GM12878 (cell line): ENCODE results near the gene UBE3B. TPM values are rescaled to one million over a fixed set of nuclear protein-coding genes. Genes with fewer than 3 reads are reported as not detected.

Experiments used
- BACH1 ChIP-seq: fragments of 450-650 bp; IDR thresholded peaks from 2 replicates; pipeline ENCODE4 v1.6.1; 2017; ENCODE audit warnings: mild to moderate bottlenecking, borderline replicate concordance
- CHD2 ChIP-seq: IDR thresholded peaks from 2 replicates; pipeline ENCODE4 v1.6.1; 2011; ENCODE audit warnings: low read depth, low read length, improper control_type of control experiment, borderline replicate concordance
- DPF2 ChIP-seq: fragments of 450-650 bp; IDR thresholded peaks from 2 replicates; pipeline ENCODE4 v1.6.1; 2017; ENCODE audit warnings: mild to moderate bottlenecking
- JUND ChIP-seq: IDR thresholded peaks from 2 replicates; pipeline ENCODE4 v1.6.1; 2012; ENCODE audit warnings: low read depth, mild to moderate bottlenecking, low read length, improper control_type of control experiment, moderate library complexity
- KDM1A ChIP-seq: fragments of 200-600 bp; sonication (generic); IDR thresholded peaks from 2 replicates; pipeline ENCODE4 v1.6.1; 2016; ENCODE audit warnings: borderline replicate concordance
- LARP7 ChIP-seq: fragments of 450-650 bp; IDR thresholded peaks from 2 replicates; pipeline ENCODE4 v1.6.1; 2017; ENCODE audit warnings: mild to moderate bottlenecking
- MTA2 ChIP-seq: fragments of 450-650 bp; IDR thresholded peaks from 2 replicates; pipeline ENCODE4 v1.6.1; 2016; ENCODE audit warnings: low read depth, mild to moderate bottlenecking, moderate library complexity
- MXI1 ChIP-seq: fragments of 150-350 bp; IDR thresholded peaks from 2 replicates; pipeline ENCODE4 v1.6.1; 2011; ENCODE audit warnings: low read depth, mild to moderate bottlenecking, inconsistent platforms, low read length, improper control_type of control experiment
- NBN ChIP-seq: fragments of 450-650 bp; IDR thresholded peaks from 2 replicates; pipeline ENCODE4 v1.6.1; 2016
- NFYA ChIP-seq: IDR thresholded peaks from 2 replicates; pipeline ENCODE4 v1.6.1; 2011; ENCODE audit warnings: low read depth, mild to moderate bottlenecking, low read length, improper control_type of control experiment, borderline replicate concordance
- NR2C1 ChIP-seq: fragments of 450-650 bp; IDR thresholded peaks from 2 replicates; pipeline ENCODE4 v1.6.1; 2017; ENCODE audit warnings: antibody characterized with exemption, mild to moderate bottlenecking, moderate library complexity
- STAT3 ChIP-seq: IDR thresholded peaks from 2 replicates; pipeline ENCODE4 v1.6.1; 2011; ENCODE audit warnings: low read depth, low read length, improper control_type of control experiment
- USF1 ChIP-seq: IDR thresholded peaks from 2 replicates; pipeline ENCODE4 v1.6.1; 2011; ENCODE audit warnings: borderline replicate concordance, low read depth, mild to moderate bottlenecking, moderate library complexity, mixed read lengths, low read length; ENCODE audit not compliant: insufficient read depth; ENCODE audit errors: extremely low read length
- polyA plus RNA-seq, 11 experiments: library from polyadenylated mRNA; depleted of rRNA in 4 of 11; unstranded in 6 of 11; stranded (reverse) in 5 of 11; fragments of >200 nt; fragmentation: Nextera tagmentation in 4 of 11; fragmentation: Illumina TruSeq in 1 of 11; extraction: Ambion mirVana in 4 of 11; extraction: Trizol in 1 of 11; gene quantifications; 1 replicate in 1 of 11; 2 replicates in 10 of 11; pipeline versions ENCODE4 v1.2.1 to v1.2.3, GENCODE V29; 2011 to 2016; ENCODE audit warnings: inconsistent platforms in 2 of 11, missing spikeins in 2 of 11, low read depth in 1 of 11
- total RNA-seq, 4 experiments: library from RNA; depleted of rRNA in 3 of 4; stranded (reverse); fragments of >200 nt in 3 of 4; fragmentation: Illumina TruSeq in 1 of 4; extraction: Trizol in 1 of 4; gene quantifications; 2 replicates each; pipeline versions ENCODE4 v1.2.1 to v1.2.3, GENCODE V29; 2013 to 2021
- TF ChIP-seq, protein P1 (sequence below): IDR thresholded peaks from 2 replicates; pipeline ENCODE4 v1.6.1; 2011; ENCODE audit warnings: low read depth, low read length, improper control_type of control experiment, borderline replicate concordance
- TF ChIP-seq, protein P2 (sequence below): IDR thresholded peaks from 2 replicates; pipeline ENCODE4 v1.6.1; 2012; ENCODE audit warnings: mild to moderate bottlenecking, low read depth, low read length
- TF ChIP-seq, protein P3 (sequence below): IDR thresholded peaks from 2 replicates; pipeline ENCODE4 v1.6.1; 2012; ENCODE audit warnings: low read length, inconsistent platforms

UBE3B gene
- total and polyA plus RNA-seq, 10 of the 15 experiments (the other 5 are each of a cell fraction or from before 2014, with no cell fraction given), result 7.4 to 25.3 (median 17.1) TPM

- TF ChIP-seq, protein P1, sequence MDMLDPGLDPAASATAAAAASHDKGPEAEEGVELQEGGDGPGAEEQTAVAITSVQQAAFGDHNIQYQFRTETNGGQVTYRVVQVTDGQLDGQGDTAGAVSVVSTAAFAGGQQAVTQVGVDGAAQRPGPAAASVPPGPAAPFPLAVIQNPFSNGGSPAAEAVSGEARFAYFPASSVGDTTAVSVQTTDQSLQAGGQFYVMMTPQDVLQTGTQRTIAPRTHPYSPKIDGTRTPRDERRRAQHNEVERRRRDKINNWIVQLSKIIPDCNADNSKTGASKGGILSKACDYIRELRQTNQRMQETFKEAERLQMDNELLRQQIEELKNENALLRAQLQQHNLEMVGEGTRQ, result peak; percentile 85
- TF ChIP-seq, protein P2, sequence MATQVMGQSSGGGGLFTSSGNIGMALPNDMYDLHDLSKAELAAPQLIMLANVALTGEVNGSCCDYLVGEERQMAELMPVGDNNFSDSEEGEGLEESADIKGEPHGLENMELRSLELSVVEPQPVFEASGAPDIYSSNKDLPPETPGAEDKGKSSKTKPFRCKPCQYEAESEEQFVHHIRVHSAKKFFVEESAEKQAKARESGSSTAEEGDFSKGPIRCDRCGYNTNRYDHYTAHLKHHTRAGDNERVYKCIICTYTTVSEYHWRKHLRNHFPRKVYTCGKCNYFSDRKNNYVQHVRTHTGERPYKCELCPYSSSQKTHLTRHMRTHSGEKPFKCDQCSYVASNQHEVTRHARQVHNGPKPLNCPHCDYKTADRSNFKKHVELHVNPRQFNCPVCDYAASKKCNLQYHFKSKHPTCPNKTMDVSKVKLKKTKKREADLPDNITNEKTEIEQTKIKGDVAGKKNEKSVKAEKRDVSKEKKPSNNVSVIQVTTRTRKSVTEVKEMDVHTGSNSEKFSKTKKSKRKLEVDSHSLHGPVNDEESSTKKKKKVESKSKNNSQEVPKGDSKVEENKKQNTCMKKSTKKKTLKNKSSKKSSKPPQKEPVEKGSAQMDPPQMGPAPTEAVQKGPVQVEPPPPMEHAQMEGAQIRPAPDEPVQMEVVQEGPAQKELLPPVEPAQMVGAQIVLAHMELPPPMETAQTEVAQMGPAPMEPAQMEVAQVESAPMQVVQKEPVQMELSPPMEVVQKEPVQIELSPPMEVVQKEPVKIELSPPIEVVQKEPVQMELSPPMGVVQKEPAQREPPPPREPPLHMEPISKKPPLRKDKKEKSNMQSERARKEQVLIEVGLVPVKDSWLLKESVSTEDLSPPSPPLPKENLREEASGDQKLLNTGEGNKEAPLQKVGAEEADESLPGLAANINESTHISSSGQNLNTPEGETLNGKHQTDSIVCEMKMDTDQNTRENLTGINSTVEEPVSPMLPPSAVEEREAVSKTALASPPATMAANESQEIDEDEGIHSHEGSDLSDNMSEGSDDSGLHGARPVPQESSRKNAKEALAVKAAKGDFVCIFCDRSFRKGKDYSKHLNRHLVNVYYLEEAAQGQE, result 0 out of 2 replicates have a peak, but pooled peaks have one; percentile 25
- TF ChIP-seq USF1 (peak; percentile 95), DPF2 (peak; percentile 79), STAT3 (no peak), KDM1A (no peak), JUND (peak; percentile 10; the same call in 1 of the 2 replicates), BACH1 (peak; percentile 72; the same call in 1 of the 2 replicates), NBN (peak; percentile 99), LARP7 (peak; percentile 98), NR2C1 (peak; percentile 67), MXI1 (peak; percentile 94), CHD2 (peak; percentile 91), MTA2 (peak; percentile 20; the same call in 1 of the 2 replicates), NFYA (peak; percentile 7; the same call in 1 of the 2 replicates)
- TF ChIP-seq, protein P3, sequence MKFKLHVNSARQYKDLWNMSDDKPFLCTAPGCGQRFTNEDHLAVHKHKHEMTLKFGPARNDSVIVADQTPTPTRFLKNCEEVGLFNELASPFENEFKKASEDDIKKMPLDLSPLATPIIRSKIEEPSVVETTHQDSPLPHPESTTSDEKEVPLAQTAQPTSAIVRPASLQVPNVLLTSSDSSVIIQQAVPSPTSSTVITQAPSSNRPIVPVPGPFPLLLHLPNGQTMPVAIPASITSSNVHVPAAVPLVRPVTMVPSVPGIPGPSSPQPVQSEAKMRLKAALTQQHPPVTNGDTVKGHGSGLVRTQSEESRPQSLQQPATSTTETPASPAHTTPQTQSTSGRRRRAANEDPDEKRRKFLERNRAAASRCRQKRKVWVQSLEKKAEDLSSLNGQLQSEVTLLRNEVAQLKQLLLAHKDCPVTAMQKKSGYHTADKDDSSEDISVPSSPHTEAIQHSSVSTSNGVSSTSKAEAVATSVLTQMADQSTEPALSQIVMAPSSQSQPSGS, result peak; percentile 63; the same call in 1 of the 2 replicates
These were observed 95.8 kb downstream of the UBE3B start, which contains the start of the genes MMAB and MVK (continued) for GRCh38 chr12:109573029-109573913.
